ENCODE data around the gene MFSD2A. TPM values are rescaled to one million over a fixed set of nuclear protein-coding genes. Genes with fewer than 3 reads are reported as not detected.

The MFSD2A gene
- total RNA-seq (2022; extraction: Qiagen RNA extraction): 7.0 to 7.7 TPM (median 7.6 TPM) in 5 replicates

DNA sequence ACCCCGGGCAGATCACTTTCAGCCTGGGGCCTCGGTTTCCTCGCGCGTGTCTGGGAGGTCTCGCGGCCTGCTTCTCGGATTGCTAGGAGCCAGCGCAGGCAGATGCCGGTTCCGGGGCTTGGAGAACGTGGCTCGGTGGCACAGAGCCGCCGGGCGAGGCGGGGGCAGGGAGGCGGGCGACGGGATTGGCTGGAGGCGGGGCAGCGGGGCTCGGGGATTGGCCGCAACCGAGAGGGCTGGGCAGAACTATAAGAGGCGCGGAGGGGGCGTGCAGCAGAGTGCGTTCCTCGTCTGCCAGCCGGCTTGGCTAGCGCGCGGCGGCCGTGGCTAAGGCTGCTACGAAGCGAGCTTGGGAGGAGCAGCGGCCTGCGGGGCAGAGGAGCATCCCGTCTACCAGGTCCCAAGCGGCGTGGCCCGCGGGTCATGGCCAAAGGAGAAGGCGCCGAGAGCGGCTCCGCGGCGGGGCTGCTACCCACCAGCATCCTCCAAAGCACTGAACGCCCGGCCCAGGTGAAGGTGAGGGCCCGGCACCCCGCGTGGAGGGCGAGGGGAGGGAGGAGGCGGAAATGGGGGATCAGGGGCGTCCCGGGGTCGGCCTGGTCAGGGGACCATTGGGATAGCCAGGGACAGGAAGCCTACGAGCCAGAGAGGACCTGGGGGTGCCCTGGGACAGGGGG lies at the start of gene MFSD2A:
Gene MFSD2A (plus strand): TSS at position 276 of the 677 bp plus-strand sequence. CDS start 148 bp downstream, at position 424.

Other genes with a start within 250 kb of the MFSD2A start
- gene PPIE, start 216.3 kb upstream of the MFSD2A start, total RNA-seq (2022; extraction: Qiagen RNA extraction): 38.2 to 43.5 TPM (median 39.8 TPM) in 5 replicates
- gene OXCT2, start 183.8 kb upstream of the MFSD2A start, total RNA-seq (2022; extraction: Qiagen RNA extraction): 0.35 to 0.67 TPM (median 0.43 TPM) in 5 replicates
- 3.8 to 5.5 TPM (median 5.0 TPM) in 5 replicates for gene BMP8B, start 166.3 kb upstream of the MFSD2A start, total RNA-seq (2022; extraction: Qiagen RNA extraction)
- 13.2 to 19.5 TPM (median 15.0 TPM) in 5 replicates for gene TRIT1, start 71.6 kb upstream of the MFSD2A start, total RNA-seq (2022; extraction: Qiagen RNA extraction)
- gene MYCL, start 53.2 kb upstream of the MFSD2A start, total RNA-seq (2022; extraction: Qiagen RNA extraction): 1.1 to 1.6 TPM (median 1.4 TPM) in 5 replicates
- 206 to 312 TPM (median 240 TPM) in 5 replicates for gene CAP1, start 85.6 kb downstream of the MFSD2A start, total RNA-seq (2022; extraction: Qiagen RNA extraction)
- gene PPT1, start 142.1 kb downstream of the MFSD2A start, total RNA-seq (2022; extraction: Qiagen RNA extraction): 62.3 to 75.2 TPM (median 62.9 TPM) in 5 replicates
- gene RLF, start 206.2 kb downstream of the MFSD2A start, total RNA-seq (2022; extraction: Qiagen RNA extraction): 4.5 to 6.9 TPM (median 5.6 TPM) in 5 replicates